Urothelium cell line (cell line): Measurements from ENCODE around the gene FARP1.
A peak's percentile ranks its signal among the peaks of the same experiment; 100 is the strongest.

Source experiments
- DNase-seq: peaks from one replicate; pipeline ENCODE4 v3.0.0; 2011; ENCODE audit warnings: low spot score, mixed read lengths
- FAIRE-seq: peaks from 2 replicates; lab custom pipeline; 2011; peaks lifted over from hg19 to GRCh38; lab: Jason Lieb, UNC

FARP1 gene

GRCh38 chr13:98450539-98451111 lies 307.7 kb downstream of the FARP1 start:
- DNase-seq, result no peak
- no peak for FAIRE-seq

- FAIRE-seq (no peak), DNase-seq (no peak)
Measured at GRCh38 chr13:98451676-98452470, 309.0 kb downstream of the FARP1 start.

GRCh38 chr13:98452851-98453843 lies 310.3 kb downstream of the FARP1 start:
- FAIRE-seq (no peak), DNase-seq (no peak)

- no peak for DNase-seq
- no peak for FAIRE-seq
Measured at GRCh38 chr13:98454389-98454881, 311.5 kb downstream of the FARP1 start.

GRCh38 chr13:98456413-98456845 lies 313.5 kb downstream of the FARP1 start:
- no peak for DNase-seq
- no peak for FAIRE-seq

GRCh38 chr13:98457053-98457452 lies 314.2 kb downstream of the FARP1 start:
- FAIRE-seq (no peak), DNase-seq (no peak)

GRCh38 chr13:98458431-98458830 lies 315.5 kb downstream of the FARP1 start:
- FAIRE-seq (no peak), DNase-seq (no peak)

GRCh38 chr13:98459171-98459681 lies 316.3 kb downstream of the FARP1 start:
- FAIRE-seq (no peak), DNase-seq (no peak)

GRCh38 chr13:98459721-98460370 lies 317.0 kb downstream of the FARP1 start:
- FAIRE-seq (no peak), DNase-seq (no peak)

- no peak for DNase-seq
- FAIRE-seq, result no peak
Measured at GRCh38 chr13:98460516-98460915, 317.6 kb downstream of the FARP1 start.

- DNase-seq, result no peak
- no peak for FAIRE-seq
Measured at GRCh38 chr13:98461486-98462240, 318.8 kb downstream of the FARP1 start.

GRCh38 chr13:98462241-98462882 lies 319.5 kb downstream of the FARP1 start:
- FAIRE-seq, result no peak

GRCh38 chr13:98462946-98463345 lies 320.1 kb downstream of the FARP1 start:
- FAIRE-seq, result no peak
- no peak for DNase-seq

More at GRCh38 chr13:98462241-98462882, 319.5 kb downstream of the FARP1 start:
- DNase-seq, result no peak

- DNase-seq (peak; percentile 42), FAIRE-seq (no peak)
Measured at GRCh38 chr13:98466634-98467236, 323.8 kb downstream of the FARP1 start.

GRCh38 chr13:98467263-98467985 lies 324.5 kb downstream of the FARP1 start:
- DNase-seq, result no peak
- no peak for FAIRE-seq

GRCh38 chr13:98468361-98468760 lies 325.5 kb downstream of the FARP1 start:
- DNase-seq (no peak), FAIRE-seq (no peak)

- DNase-seq (no peak), FAIRE-seq (no peak)
Measured at GRCh38 chr13:98468929-98469328, 326.0 kb downstream of the FARP1 start.

GRCh38 chr13:98470920-98471319 lies 328.0 kb downstream of the FARP1 start:
- DNase-seq (no peak), FAIRE-seq (no peak)
